HL-60 (cell line): Measurements from ENCODE around the gene SPSB2.
A peak's percentile ranks its signal among the peaks of the same experiment; 100 is the strongest.
"Not testable (repeated sequence)": the region's sequence is repeated elsewhere in the genome, so short reads cannot be mapped to it uniquely, and the experiment has no call there.

Experiments
- DNase-seq, 2 experiments: peaks; one replicate each; pipeline ENCODE4 v3.0.0-alpha.2; 2010 to 2020; ENCODE audit warnings: low read depth in 1 of 2, low spot score in 1 of 2
- H3K27ac ChIP-seq: fragments of 250-450 bp; sonication (Bioruptor Pico); replicated peaks from 2 replicates; pipeline ENCODE4 v1.5.1; 2020; ENCODE audit warnings: mild to moderate bottlenecking, moderate library complexity
- H3K27me3 ChIP-seq: fragments of 250-450 bp; sonication (Bioruptor Pico); 2 replicates; pipeline ENCODE4 v1.5.1; 2021; ENCODE audit warnings: mild to moderate bottlenecking, moderate library complexity; ENCODE audit not compliant: insufficient read depth, poor library complexity, severe bottlenecking
- H3K4me3 ChIP-seq: replicated peaks from 2 replicates; pipeline ENCODE4 v1.5.1; 2011; ENCODE audit warnings: mild to moderate bottlenecking, control low read depth, low read length; ENCODE audit not compliant: insufficient read depth
- GABPA ChIP-seq: IDR thresholded peaks from 2 replicates; pipeline ENCODE4 v1.6.1; 2012; ENCODE audit warnings: low read depth
- POLR2AphosphoS5 ChIP-seq: IDR thresholded peaks from 2 replicates; pipeline ENCODE4 v1.6.1; 2012; ENCODE audit warnings: low read depth
- SPI1 ChIP-seq: IDR thresholded peaks from 2 replicates; pipeline ENCODE4 v1.6.1; 2012; ENCODE audit warnings: low read depth, mild to moderate bottlenecking, borderline replicate concordance
- TF ChIP-seq, protein P1 (sequence below): IDR thresholded peaks from 2 replicates; pipeline ENCODE4 v1.6.1; 2012; ENCODE audit warnings: low read depth; ENCODE audit not compliant: insufficient replicate concordance
- TF ChIP-seq, protein P2 (sequence below): IDR thresholded peaks from one replicate; pipeline ENCODE4 v1.5.1; 2011; ENCODE audit warnings: low read length, control low read depth, inconsistent platforms; ENCODE audit not compliant: insufficient read depth

Gene SPSB2

DNA sequence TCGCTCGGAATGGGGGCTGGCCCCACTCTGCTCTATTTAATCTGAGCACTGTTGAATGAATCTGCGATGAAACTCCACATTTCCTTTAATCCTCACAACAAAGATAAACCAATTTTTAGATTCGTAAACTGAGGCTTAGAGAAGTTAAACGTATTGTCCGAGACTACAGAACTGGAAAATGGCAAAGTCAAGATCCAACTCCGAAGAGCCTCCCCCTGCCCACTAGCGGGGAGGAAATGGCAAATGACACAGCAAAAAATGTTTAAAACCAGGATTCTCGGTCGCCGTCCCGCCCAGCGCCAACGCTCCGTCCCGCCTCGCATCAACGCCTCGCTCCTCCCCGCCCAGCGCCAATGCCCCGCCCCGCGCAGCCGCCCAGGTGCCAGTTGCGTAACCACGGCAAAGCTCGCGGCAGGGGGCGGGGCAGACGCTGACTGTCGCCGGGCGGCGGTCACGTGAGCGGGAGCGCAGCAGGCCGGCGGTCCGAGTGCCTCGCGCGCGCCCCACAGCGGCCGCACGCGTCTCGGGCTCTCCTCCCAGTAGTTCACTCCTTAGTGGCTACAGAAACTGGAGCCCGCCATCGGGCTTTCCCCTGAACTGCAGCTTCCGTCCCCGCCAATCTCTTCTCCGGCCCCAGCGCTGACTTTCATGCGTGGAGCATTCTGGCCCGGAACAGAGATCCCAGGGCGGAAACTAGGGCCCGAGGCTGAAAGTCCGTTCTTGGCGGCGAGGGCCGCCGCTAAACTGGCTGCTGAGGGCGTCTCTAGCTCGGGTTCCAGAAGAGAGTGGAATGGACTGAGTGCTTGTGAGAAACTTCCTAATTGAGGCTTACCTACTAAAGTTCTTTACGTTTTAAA is 17.9 kb upstream of the SPSB2 start:
- Histone ChIP-seq H3K4me3 (peak overlapping the region; percentile 30), H3K27ac (peak overlapping the region; percentile 88), H3K27me3 (no peaks in the 10 kb centered on the region)
- TF ChIP-seq SPI1: peak; percentile 37; the same call in 1 of the 2 replicates
- TF ChIP-seq, protein P1, sequence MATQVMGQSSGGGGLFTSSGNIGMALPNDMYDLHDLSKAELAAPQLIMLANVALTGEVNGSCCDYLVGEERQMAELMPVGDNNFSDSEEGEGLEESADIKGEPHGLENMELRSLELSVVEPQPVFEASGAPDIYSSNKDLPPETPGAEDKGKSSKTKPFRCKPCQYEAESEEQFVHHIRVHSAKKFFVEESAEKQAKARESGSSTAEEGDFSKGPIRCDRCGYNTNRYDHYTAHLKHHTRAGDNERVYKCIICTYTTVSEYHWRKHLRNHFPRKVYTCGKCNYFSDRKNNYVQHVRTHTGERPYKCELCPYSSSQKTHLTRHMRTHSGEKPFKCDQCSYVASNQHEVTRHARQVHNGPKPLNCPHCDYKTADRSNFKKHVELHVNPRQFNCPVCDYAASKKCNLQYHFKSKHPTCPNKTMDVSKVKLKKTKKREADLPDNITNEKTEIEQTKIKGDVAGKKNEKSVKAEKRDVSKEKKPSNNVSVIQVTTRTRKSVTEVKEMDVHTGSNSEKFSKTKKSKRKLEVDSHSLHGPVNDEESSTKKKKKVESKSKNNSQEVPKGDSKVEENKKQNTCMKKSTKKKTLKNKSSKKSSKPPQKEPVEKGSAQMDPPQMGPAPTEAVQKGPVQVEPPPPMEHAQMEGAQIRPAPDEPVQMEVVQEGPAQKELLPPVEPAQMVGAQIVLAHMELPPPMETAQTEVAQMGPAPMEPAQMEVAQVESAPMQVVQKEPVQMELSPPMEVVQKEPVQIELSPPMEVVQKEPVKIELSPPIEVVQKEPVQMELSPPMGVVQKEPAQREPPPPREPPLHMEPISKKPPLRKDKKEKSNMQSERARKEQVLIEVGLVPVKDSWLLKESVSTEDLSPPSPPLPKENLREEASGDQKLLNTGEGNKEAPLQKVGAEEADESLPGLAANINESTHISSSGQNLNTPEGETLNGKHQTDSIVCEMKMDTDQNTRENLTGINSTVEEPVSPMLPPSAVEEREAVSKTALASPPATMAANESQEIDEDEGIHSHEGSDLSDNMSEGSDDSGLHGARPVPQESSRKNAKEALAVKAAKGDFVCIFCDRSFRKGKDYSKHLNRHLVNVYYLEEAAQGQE: peak; percentile 48
- TF ChIP-seq, protein P2, sequence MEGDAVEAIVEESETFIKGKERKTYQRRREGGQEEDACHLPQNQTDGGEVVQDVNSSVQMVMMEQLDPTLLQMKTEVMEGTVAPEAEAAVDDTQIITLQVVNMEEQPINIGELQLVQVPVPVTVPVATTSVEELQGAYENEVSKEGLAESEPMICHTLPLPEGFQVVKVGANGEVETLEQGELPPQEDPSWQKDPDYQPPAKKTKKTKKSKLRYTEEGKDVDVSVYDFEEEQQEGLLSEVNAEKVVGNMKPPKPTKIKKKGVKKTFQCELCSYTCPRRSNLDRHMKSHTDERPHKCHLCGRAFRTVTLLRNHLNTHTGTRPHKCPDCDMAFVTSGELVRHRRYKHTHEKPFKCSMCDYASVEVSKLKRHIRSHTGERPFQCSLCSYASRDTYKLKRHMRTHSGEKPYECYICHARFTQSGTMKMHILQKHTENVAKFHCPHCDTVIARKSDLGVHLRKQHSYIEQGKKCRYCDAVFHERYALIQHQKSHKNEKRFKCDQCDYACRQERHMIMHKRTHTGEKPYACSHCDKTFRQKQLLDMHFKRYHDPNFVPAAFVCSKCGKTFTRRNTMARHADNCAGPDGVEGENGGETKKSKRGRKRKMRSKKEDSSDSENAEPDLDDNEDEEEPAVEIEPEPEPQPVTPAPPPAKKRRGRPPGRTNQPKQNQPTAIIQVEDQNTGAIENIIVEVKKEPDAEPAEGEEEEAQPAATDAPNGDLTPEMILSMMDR: peak; percentile 36
- TF ChIP-seq GABPA: 0 out of 2 replicates have a peak, but pooled peaks have one; percentile 6
- TF ChIP-seq POLR2AphosphoS5: peak; percentile 49; the same call in 1 of the 2 replicates
- peak; percentile 93 to 98 for DNase-seq

DNA sequence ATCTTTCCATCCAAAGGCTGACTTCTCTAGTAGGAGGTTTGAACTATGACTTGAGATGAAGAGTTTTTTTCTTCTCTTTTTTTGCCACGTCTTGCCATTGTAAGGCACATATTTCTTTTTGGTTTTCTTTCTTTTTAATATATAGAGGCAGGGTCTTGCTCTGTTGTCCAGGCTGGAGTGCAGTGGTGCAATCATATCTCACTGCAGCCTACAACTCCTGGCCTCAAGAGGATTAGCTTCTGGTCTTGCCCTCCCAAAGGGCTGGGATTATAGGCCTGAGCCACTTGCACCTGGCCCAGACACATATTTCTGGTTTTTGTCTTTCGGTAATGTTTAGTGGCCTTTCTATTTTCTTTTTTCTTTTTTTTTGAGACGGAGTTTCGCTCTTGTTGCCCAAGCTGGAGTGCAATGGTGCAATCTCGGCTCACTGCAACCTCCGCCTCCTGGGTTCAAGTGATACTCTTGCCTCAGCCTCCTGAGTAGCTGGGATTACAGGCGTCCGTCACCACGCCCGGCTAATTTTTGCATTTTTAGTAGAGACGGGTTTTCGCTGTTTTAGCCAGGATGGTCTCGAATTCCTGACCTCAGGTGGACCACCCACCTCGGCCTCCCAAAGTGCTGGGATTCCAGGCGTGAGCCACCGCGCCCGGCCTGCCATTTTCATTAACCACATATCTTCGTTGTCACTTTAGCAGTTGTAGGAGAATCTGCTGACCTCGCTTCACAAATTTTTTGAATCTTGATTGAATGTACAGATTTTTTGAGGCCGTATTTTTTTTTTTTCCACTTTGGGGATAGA is 16.9 kb upstream of the SPSB2 start:
- not testable (repeated sequence) for DNase-seq, H3K4me3 ChIP-seq, H3K27me3 ChIP-seq
- peak overlapping the region; percentile 81 for H3K27ac ChIP-seq

DNA sequence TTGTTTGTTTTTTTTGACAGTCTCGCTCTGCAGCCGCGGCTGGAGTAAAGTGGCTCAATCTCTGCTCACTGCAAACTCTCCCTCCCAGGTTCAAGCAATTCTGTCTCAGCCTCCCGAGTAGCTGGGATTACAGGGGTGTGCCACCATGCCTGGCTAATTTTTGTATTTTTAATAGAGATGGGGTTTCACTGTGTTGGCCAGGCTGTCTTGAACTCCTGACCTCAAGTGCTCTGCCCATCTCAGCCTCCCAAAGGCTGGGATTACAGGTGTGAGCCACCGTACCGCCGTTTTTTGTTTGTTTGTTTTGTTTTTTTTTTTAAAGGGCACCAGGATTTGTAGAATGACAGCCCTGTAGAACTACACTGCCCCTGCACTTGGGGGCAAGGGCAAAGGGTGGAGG is 15.7 kb upstream of the SPSB2 start:
- DNase-seq, H3K4me3 ChIP-seq, H3K27ac ChIP-seq: not testable (repeated sequence)

DNA sequence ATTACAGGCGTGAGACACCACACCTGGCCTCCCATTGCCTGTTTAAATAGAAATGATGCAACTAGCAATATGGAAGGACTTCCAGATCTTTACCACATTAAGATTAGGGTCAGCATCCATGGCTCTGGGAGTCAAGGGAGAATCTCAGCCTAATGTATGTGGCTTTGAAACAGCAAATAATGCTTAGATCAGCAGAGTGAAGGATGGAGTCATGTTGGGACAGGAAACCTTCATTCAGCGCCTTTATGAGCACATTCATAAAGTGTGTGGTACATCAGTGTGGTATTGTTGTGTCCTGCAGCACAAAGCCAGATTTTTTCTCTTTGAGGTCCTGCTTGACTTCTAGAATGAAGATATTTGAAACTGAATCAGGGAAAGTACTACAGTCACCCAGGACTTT is 15.3 kb upstream of the SPSB2 start:
- H3K27ac ChIP-seq: no peak overlapping the region
- no peak overlapping the region for H3K4me3 ChIP-seq
- no peak for DNase-seq
- TF ChIP-seq POLR2AphosphoS5 (no peak), SPI1 (no peak), GABPA (no peak)
- TF ChIP-seq, protein P2: no peak
- TF ChIP-seq, protein P1: no peak
- H3K27me3 ChIP-seq: no peaks in the 10 kb centered on the region

More for the DNA sequence above, 15.7 kb upstream of the SPSB2 start:
- not testable (repeated sequence) for H3K27me3 ChIP-seq
